Ectodermal cell (in vitro differentiated cells): ENCODE measurements around the gene SAMD13.

Source experiments
- H3K27ac ChIP-seq: 2 replicates; pipeline ENCODE4 v1.7.0; 2013; ENCODE audit warnings: mild to moderate bottlenecking, low read depth, low read length; ENCODE audit not compliant: insufficient read depth, poor library complexity, severe bottlenecking
- H3K27me3 ChIP-seq: 2 replicates; pipeline ENCODE4 v1.7.0; 2013; ENCODE audit warnings: mild to moderate bottlenecking, low read length; ENCODE audit not compliant: insufficient read depth, control insufficient read depth, poor library complexity, severe bottlenecking
- H3K36me3 ChIP-seq: one replicate; pipeline ENCODE4 v1.7.0; 2013; ENCODE audit warnings: low read length; ENCODE audit not compliant: control insufficient read depth, insufficient read depth
- H3K4me1 ChIP-seq: one replicate; pipeline ENCODE4 v1.7.0; 2013; ENCODE audit warnings: low read length; ENCODE audit not compliant: control insufficient read depth, insufficient read depth
- H3K4me3 ChIP-seq: 2 replicates; pipeline ENCODE4 v1.7.0; 2013; ENCODE audit warnings: low read depth, low read length, control low read depth; ENCODE audit not compliant: insufficient read depth
- H3K9me3 ChIP-seq: 2 replicates; pipeline ENCODE4 v1.7.0; 2013; ENCODE audit warnings: mild to moderate bottlenecking, low read length, moderate library complexity; ENCODE audit not compliant: control insufficient read depth
- WGBS, 2 experiments: methylation state at CpG; one replicate each; pipeline ENCODE4 v1.1.7; 2013; ENCODE audit warnings: missing lambda C conversion rate in 2 of 2; 5-methylcytosine and 5-hydroxymethylcytosine counted together

SAMD13 gene

GRCh38 chr1:84298684-84299535 is 2.6 kb upstream of the SAMD13 start:
- Histone ChIP-seq H3K9me3 (no peaks in the 10 kb centered on the region), H3K27ac (peak overlapping the region; percentile 36), H3K4me1 (peaks cover 40% of the 10 kb centered on the region)

GRCh38 chr1:84299536-84300170 is 1.9 kb upstream of the SAMD13 start:
- peak overlapping the region; percentile 89 for H3K4me3 ChIP-seq
- peak overlapping the region; percentile 26 for H3K27ac ChIP-seq
- 31 to 36% methylated on average over 3 to 4 of the region's 4 CpGs for WGBS, 2 experiments
- H3K4me1 ChIP-seq: peaks cover 40% of the 10 kb centered on the region
- no peaks in the 10 kb centered on the region for H3K36me3 ChIP-seq
- H3K27me3 ChIP-seq: no peaks in the 10 kb centered on the region
- H3K9me3 ChIP-seq: no peaks in the 10 kb centered on the region

More at GRCh38 chr1:84298684-84299535, 2.6 kb upstream of the SAMD13 start:
- H3K4me3 ChIP-seq: peak overlapping the region; percentile 89
- whole genome bisulfite sequencing, 2 experiments: 4% methylated on average over 50 of the region's 50 CpGs
- H3K36me3 ChIP-seq: no peaks in the 10 kb centered on the region
- H3K27me3 ChIP-seq: no peaks in the 10 kb centered on the region

GRCh38 chr1:84300501-84300900 is 1.0 kb upstream of the SAMD13 start:
- H3K9me3 ChIP-seq: no peaks in the 10 kb centered on the region
- peaks cover 40% of the 10 kb centered on the region for H3K4me1 ChIP-seq
- no peak overlapping the region for H3K27ac ChIP-seq
- no peaks in the 10 kb centered on the region for H3K36me3 ChIP-seq
- no peak overlapping the region for H3K4me3 ChIP-seq
- no peaks in the 10 kb centered on the region for H3K27me3 ChIP-seq
- 88% methylated on average over 1 of the region's 1 CpG; no CpG with 5 or more reads in 1 of the 2 experiments for WGBS, 2 experiments

DNA sequence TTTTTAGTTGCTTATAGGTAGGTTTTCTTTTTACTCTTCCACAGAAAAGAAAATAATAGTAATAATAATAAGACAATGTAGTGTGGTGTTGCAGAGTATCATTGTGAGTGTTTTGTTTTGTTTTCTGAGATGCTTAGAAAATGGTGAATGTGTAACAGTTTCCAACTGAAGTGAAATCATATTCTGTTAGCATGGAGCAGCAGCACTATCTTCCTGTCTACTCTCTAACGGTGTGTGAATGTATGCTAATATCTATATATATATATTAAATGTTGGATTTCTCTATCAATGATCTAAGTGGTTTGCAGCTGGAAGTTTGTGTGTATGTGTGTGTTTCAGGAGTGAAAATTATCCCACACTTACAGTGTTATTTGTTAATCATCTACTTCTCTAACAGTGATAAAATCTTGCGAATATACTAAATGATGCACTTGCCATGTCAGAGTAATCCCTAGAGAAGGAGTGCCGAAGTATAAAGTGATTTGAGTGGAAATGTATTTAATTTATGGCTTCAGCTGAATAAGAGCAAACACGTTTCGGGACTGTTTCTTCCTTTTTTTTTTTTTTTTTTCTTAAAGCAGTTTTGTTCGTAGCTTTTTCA is 377 bp downstream of the SAMD13 start:
- H3K27ac ChIP-seq: no peak overlapping the region
- no peaks in the 10 kb centered on the region for H3K9me3 ChIP-seq
- no peaks in the 10 kb centered on the region for H3K36me3 ChIP-seq
- no peaks in the 10 kb centered on the region for H3K27me3 ChIP-seq
- H3K4me3 ChIP-seq: no peak overlapping the region
- WGBS, 2 experiments: 86 to 93% methylated on average over 4 to 5 of the region's 6 CpGs
- peaks cover 40% of the 10 kb centered on the region for H3K4me1 ChIP-seq

DNA sequence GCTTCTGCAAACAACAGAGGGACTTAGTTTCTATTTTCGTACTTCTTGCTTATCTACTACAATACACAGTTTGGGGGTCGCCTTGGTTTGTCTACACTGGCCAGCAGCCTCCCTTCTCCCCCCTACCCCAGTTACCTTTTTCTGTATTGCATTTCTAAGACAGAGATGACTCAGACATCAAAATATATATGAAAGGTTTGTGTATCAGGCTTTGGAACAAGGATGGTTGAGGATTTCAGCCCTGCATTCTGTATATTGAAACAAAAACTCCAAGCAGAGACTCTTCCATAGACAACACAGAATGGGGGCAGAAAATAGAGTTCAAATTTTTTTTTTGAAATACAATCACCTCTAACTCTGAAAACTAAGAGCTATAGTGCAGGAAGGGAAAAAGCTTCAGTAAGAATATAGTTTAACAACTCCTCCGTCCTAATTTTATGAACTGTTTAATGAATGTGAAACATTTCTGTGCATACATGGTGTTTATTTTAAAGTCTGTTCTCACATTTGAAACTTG is 1.9 kb downstream of the SAMD13 start:
- H3K4me1 ChIP-seq: peaks cover 40% of the 10 kb centered on the region
- H3K27ac ChIP-seq: no peak overlapping the region
- no peaks in the 10 kb centered on the region for H3K27me3 ChIP-seq
- 65 to 74% methylated on average over 3 of the region's 3 CpGs for WGBS, 2 experiments
- no peaks in the 10 kb centered on the region for H3K36me3 ChIP-seq
- H3K4me3 ChIP-seq: no peak overlapping the region
- H3K9me3 ChIP-seq: no peaks in the 10 kb centered on the region

GRCh38 chr1:84307398-84307797 is 5.9 kb downstream of the SAMD13 start:
- H3K9me3 ChIP-seq: no peaks in the 10 kb centered on the region
- 96 to 100% methylated on average over 2 of the region's 2 CpGs for WGBS, 2 experiments
- no peaks in the 10 kb centered on the region for H3K36me3 ChIP-seq
- H3K4me1 ChIP-seq: peaks cover 10% of the 10 kb centered on the region
- no peak overlapping the region for H3K27ac ChIP-seq
- H3K4me3 ChIP-seq: no peak overlapping the region
- no peaks in the 10 kb centered on the region for H3K27me3 ChIP-seq

DNA sequence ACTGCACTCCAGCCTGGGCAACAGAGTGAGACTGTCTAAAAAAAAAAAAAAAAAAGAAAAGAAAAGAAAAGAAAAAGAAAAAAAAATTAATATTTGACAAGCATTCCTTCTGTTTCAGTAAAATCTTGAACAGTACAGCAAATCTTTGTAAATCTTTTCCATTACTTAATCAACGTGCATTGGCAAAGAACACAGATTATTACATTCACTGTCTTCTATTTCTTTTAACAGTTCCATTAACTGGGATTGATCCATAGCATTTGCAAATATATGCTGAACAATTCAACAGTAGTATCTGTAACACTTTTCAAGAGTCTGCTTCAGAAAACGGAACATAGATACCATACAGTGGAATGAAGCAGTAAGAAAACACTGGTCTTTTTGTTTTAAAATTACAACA is 9.8 kb downstream of the SAMD13 start:
- H3K9me3 ChIP-seq: no peaks in the 10 kb centered on the region
- no peak overlapping the region for H3K27ac ChIP-seq
- H3K4me3 ChIP-seq: no peak overlapping the region
- 77 to 90% methylated on average over 2 of the region's 2 CpGs for WGBS, 2 experiments
- H3K27me3 ChIP-seq: no peaks in the 10 kb centered on the region
- no peaks in the 10 kb centered on the region for H3K36me3 ChIP-seq
- H3K4me1 ChIP-seq: no peaks in the 10 kb centered on the region

- WGBS, 2 experiments: 92 to 95% methylated on average over 1 of the region's 1 CpG
- no peaks in the 10 kb centered on the region for H3K9me3 ChIP-seq
These were observed 18.2 kb downstream of the SAMD13 start for GRCh38 chr1:84319662-84320061.

DNA sequence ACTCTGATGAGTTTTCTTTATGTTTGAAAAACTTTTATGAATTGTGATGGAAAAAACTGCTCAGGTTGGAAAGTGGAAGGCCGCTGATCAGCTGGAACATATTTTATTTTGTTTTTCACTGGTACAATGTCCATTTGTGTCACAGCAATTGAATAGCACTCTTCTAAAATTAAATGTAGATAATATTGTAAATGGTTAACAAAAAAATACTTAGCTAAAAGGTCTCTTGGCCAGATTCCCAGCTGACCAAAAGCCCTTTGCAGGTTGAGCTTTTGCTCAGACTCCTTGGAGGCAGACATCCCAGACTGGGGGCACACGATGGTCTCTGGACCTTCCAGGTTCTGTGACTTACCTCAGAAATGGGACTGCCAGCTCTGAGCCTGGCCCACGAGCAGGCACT is 26.3 kb downstream of the SAMD13 start:
- no peaks in the 10 kb centered on the region for H3K27me3 ChIP-seq
- H3K4me1 ChIP-seq: no peaks in the 10 kb centered on the region
- no peak overlapping the region for H3K27ac ChIP-seq
- 89 to 93% methylated on average over 2 to 3 of the region's 3 CpGs for WGBS, 2 experiments
- H3K9me3 ChIP-seq: no peaks in the 10 kb centered on the region
- no peak overlapping the region for H3K4me3 ChIP-seq
- no peaks in the 10 kb centered on the region for H3K36me3 ChIP-seq

More at GRCh38 chr1:84319662-84320061, 18.2 kb downstream of the SAMD13 start:
- H3K27me3 ChIP-seq: no peaks in the 10 kb centered on the region
- H3K36me3 ChIP-seq: no peaks in the 10 kb centered on the region
- no peaks in the 10 kb centered on the region for H3K4me1 ChIP-seq
- no peak overlapping the region for H3K27ac ChIP-seq
- H3K4me3 ChIP-seq: no peak overlapping the region
